NCI-H774 (cell line): ENCODE measurements around the gene TBX1.
"Not testable (repeated sequence)": the region's sequence is repeated elsewhere in the genome, so short reads cannot be mapped to it uniquely, and the experiment has no call there.

Experiments used
- DNase-seq: peaks from one replicate; lab custom pipeline; 2025; lab: John Stamatoyannopoulos, UW

The TBX1 gene

GRCh38 chr22:19784384-19785175, 24.0 kb downstream of the TBX1 start:
- no peak for DNase-seq

DNA sequence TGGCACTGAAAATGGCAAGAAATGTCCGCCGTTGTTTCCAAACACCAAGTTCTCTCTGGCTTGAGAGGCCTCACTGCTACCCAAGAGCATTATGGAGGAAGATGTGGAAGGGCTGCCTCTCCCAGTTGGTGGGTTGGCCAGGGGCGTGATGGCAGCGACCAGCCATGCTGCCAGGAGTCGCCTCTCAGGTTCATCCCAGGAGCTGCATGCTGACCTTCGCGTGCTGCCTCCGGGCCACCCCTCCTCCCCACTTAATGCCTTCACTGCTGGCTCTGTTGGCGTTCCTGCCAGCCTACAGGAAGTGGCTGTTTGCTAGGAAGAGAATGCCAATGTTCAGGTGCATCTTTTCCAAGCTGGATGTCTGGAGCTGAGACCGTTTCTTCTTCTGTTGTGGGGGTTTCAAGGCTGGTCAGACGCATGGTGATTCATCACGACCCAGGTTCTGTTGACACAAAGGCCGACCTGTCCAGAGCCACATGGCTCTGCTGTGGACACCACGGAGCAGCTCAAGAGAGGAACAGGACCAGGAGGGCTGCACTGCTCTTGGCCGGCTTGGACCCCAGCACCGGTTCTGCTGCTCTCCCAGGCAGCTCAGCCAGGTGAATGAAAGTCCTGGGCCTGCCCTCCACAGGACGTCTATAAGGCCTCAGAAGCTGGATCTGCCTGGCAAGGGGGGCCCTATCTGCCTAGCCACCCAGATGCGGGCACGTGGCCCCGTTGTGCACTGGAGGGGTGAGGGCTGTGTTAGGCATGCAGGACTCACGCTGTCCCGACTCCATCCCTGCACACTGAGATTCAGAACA, 25.1 kb downstream of the TBX1 start:
- no peak for DNase-seq

DNA sequence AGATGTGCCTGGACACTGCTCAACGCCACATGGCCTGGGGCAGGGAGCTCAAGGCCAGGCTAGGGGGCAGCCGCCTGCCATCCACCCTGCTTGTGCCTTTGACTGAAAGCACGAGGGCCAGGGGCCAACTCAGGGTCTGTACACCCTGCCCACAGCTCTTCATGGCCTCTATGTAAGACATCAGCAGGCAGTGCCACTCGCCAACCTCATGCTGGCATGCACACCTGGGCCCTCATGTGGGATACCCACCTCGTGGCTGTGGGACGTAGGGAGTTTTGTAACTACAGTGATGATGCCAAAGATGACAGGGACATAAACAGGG, 25.6 kb downstream of the TBX1 start:
- DNase-seq, result no peak

DNA sequence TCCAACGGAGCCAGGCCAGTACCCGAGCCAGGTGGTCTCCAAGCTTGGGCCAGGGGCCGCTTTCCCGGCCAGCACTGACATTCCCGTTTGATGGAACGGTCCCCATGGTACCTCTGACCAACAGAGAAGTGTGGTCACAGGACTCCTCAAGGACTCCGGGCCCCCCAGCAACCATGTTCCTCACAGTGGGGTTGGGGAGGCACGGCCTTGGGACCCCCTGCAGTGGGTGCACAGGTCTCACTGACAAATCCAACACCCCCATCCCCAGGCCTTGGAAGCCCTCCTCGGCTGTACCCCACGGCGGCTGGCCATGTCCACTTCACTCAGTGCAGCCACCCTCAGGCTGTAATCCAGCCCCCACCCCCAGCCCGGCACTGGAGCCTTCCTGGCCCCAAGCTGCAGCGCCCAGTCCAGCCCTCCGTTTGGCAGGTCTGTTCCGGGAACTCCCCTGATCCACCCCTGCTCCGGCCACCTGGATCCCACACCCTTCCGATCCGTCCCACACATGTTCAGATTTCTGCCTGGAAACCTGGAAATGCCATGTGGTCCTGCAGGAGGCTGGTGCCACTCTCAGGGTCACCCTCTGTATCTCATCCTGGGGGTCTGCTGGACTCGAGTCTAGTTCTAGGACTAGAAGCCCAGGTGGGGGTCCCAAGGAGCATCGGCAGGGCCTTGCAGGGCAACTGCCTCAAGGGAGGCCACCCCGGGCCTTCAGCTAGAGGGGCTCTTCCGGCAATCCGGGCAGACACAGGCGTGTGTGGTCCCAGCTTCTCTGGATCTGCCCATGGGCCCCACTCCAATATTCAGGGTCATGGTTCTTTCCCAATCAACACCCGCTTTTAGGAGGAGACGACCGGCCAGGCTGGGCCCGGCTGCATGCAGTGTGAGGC, 26.6 kb downstream of the TBX1 start:
- no peak for DNase-seq

DNA sequence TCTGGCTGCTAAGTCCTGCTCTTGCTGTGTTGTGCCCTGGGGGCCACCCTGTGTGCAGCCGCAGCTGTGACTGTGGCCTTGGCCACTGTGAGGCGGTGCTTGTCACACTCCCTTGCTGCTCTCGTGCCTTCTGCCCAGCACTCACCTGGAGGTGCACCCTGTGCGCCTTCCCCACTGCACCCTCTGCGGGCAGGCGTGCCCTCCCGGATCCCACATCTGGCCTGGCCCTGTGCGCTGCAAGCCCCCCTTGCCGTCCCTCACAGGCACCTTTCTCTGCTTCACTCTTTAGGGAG, 27.2 kb downstream of the TBX1 start:
- no peak for DNase-seq

DNA sequence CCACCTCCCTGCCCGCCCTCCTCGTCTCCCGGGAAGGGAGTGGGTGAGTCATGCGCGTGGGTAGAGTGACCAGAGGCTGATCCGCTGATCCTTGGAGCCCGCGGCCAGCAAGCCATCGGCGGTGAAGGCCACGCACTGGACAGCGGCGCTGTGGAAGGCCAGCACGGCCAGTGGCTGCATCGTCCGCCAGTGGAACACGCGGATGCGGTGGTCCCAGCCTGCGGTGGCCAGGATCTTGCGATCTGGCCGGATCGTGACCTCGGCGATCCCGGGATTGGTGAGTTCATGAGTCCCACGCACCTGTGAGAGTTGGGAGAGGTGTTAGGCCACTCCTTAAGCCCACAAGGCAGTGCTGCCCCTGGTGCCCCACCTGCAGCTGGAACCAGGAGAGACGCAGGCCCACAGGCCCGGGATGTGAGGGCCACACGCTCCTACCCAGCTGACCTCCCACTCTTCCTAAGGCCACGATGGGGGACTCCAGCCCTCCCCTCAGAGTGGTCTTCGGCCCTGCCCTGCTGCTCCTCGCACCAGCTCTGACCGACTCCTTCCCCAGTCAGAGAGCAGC, 28.2 kb downstream of the TBX1 start:
- no peak for DNase-seq

- DNase-seq, result no peak
Observed at GRCh38 chr22:19789406-19789805, 28.8 kb downstream of the TBX1 start.

GRCh38 chr22:19789828-19790227, 29.2 kb downstream of the TBX1 start:
- no peak for DNase-seq

GRCh38 chr22:19791243-19791642, 30.7 kb downstream of the TBX1 start:
- no peak for DNase-seq

GRCh38 chr22:19791894-19792293, 31.3 kb downstream of the TBX1 start:
- no peak for DNase-seq

GRCh38 chr22:19792383-19792896, 31.9 kb downstream of the TBX1 start:
- DNase-seq, result not testable (repeated sequence)

- DNase-seq, result no peak
Observed at GRCh38 chr22:19793161-19793560, 32.6 kb downstream of the TBX1 start.

DNA sequence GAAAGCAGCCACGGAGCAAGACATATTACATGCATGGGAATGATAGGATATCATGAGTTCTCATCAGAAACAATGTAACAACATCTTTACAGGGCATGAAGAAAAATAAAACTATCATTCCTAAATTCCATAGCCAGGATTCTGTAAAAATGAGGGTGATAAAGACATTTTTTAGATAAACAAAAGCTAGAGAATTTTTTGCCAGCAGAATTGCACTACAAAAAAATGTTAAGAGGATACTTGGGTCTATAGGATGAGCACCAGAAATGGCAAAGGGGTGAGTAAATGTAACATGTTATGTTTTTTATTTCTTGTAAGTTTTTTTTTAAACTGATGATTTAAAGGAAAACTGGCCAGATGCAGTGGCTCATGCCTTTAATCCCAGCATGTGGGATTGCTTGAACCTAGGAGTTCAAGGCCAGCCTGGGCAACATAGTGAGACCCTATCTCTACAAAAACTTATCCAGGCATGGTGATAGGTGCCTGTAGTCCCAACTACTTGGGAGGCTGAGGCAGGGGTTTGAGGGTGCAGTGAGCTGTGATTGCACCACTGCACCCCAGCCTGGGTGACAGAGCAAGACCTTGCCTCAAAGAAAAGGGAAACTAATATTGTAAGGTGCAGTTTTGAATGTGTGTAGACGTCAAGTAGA, 33.2 kb downstream of the TBX1 start:
- no peak for DNase-seq

- DNase-seq, result no peak
Observed at GRCh38 chr22:19795617-19796008, 35.0 kb downstream of the TBX1 start.

DNA sequence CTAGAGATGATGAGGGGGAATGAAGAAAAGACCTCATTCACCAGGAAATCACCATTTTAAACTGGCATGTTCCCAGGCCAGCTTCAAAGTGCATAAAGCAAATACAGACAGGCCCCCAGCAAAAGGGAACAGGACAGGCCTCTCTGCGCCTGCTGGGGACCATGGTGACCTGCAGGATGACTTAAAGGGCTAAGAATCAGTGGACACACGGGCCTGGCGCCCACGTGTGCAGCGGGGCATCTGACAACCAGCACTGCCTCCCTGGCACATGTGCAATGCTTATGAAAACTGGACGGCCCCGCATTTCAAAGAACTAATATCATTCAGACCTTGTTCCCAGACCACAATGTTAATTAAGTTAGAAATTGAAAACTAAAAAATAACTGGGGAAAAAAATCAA, 35.6 kb downstream of the TBX1 start:
- no peak for DNase-seq

GRCh38 chr22:19797086-19798002, 36.8 kb downstream of the TBX1 start:
- DNase-seq, result no peak

DNA sequence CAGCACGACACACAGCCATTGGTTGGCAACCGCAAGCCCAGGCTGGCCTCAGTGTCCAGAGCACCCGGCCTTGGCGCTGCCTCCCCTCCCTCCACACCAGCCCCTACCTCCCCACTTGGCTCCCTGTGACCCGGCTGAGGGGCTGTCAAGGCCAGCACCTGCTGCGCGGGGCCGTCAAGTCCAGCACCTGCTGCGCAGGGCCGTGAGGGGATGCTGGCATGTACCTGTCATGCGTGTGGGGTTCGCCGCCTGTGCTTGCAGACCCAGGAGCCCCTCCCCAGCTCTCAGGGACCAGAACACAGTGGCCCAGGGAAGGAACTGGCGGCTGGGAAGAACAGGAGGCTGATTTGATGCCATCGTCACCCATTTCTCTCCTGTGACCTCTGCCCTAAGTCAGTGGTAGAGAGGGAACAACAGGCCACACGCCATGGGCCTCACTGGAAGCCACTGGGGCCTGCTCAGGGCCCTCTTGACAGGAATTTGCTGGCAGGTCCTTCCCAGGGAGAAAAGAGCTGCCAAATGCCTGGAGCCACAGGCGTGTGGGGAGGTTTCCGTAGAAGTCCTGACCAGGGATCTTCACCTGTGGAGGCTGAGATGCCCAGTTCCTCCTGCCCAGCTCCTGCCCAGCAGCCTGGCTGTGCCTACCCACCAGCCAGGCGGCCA, 37.6 kb downstream of the TBX1 start:
- no peak for DNase-seq

- DNase-seq, result no peak
Observed at GRCh38 chr22:19798891-19799293, 38.3 kb downstream of the TBX1 start.

GRCh38 chr22:19799322-19800190, 39.0 kb downstream of the TBX1 start:
- no peak for DNase-seq
